OCI-M2 (cell line): ENCODE data around the gene CTAG1B.
"Not testable (repeated sequence)": the region's sequence is repeated elsewhere in the genome, so short reads cannot be mapped to it uniquely, and the experiment has no call there.

ENCODE experiments used
- DNase-seq: peaks from one replicate; lab custom pipeline; 2025; ENCODE audit not compliant: unreplicated experiment; lab: John Stamatoyannopoulos, UW

CTAG1B gene

GRCh38 chrX:154628960-154629359 is 9.9 kb upstream of the CTAG1B start:
- not testable (repeated sequence) for DNase-seq

DNA sequence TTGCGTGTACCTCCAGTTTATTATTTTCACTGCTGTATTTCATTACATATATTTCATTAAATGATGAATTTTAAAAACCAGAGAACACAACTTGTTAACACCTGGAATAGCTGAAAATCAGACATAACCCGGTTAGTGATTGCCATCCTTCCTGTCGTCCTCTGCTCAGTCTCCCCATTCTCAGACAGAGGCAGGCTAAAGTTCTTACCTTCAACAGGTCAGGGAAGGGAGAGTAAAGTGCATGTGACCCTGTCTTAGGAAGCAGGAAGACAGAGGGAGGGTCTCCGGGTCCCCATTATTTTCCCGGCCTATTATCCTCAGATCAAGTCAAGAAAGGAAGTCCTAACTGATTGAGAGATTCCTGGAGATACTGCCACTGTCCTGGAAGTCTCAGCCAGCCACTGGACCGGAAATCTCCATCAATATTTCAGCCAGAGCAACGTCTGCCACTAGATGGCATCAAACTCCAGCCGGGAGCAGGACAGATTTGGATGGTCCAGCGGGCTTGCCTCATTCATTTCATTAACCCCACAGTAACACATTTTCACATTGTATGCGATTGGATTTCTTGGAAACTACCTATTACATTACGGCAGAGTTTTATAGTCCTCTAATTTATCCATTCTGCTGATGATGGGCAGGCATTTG is 1.8 kb upstream of the CTAG1B start:
- not testable (repeated sequence) for DNase-seq

DNA sequence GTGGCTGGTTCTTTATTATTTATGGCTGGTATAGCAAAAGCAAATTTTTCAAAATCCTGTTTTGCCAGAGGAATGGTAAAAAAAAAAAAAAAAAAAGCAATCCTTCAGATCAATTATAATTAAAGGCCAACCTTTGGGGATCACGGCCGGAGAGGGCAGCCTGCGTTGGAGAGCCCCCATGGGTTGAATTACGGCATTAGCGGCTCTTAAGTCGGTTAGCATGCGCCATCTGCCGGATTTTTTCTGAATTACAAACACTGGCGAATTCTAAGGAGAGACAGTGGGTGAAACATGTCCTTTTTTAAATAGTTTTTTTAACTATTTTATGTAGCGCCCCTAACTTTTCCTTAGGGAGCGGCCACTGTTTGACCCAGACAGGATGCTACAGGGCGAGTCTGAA is 5.5 kb downstream of the CTAG1B start:
- not testable (repeated sequence) for DNase-seq

DNA sequence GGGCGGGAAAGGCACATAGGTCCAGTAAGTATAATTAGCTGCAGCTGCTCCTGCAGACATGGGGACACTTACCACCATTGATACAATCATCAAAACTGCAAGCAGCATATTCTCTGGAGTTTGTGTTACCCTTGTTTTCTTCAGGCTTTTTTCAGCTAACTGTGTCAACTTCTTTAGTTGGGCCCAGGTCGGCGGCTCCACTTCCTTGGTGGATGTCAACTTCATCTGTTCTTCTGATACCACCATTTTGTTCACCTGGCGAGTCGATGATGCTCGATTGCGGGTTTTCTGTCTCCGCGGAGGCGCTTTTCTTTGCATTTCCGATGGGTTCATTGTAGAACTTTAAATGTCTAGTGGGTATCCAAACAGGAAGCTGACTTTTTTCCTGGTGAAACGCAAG is 7.9 kb downstream of the CTAG1B start:
- not testable (repeated sequence) for DNase-seq

DNA sequence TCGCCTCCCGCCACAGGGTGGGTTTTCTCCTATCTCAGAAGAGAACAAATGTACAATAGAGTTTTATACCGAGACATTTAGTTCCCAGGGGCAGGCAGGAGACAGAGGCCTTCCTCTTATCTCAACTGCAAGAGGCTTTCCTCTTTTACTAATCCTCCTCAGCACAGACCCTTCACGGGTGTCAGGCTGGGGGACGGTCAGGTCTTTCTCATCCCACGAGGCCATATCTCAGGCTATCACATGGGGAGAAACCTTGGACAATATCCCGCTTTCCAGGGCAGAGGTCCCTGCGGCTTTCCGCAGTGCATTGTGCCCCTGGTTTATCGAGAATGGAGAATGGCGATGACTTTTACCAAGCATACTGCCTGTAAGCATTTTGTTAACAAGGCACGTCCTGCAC is 10.3 kb downstream of the CTAG1B start:
- not testable (repeated sequence) for DNase-seq

DNA sequence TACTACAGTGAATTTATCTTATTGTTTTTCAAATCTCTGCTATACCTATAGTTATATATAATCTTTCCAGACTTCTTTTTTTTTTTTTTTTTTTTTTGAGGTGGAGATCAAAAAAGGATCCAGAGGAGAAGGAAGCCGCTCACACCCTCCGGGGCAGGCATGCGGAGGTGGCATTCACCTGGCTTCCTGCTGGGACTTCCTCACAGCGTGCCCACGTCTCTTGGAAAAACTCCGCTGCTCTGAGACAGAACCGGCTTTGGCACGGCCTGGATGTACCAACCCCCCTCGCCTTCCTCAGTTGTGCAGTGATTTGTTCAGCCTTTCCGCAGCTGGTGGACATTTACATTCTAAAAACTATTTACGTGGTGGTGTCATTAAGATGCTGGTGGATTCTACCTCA is 11.1 kb downstream of the CTAG1B start:
- DNase-seq: not testable (repeated sequence)

- no peak for DNase-seq
Observed at GRCh38 chrX:154607370-154607769, 11.7 kb downstream of the CTAG1B start.

DNA sequence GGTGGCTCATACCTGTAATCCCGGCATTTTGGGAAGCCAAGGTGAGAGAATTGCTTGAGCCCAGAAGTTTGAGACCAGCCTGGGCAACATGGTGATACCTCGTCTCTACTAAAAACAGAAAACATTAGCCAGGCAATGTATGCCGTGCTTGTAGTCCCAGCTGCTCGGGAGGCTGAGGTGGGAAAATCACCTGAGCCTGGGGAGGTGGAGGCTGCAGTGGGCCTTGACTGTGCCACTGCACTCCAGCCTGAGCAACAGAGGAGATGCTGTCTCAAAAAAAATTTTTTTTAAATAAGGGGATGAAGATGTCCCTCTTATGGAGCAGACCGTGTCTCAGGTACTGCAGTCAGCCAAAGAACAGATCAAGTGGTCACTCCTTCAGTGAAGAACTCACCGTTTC is 13.5 kb downstream of the CTAG1B start:
- DNase-seq: no peak

DNA sequence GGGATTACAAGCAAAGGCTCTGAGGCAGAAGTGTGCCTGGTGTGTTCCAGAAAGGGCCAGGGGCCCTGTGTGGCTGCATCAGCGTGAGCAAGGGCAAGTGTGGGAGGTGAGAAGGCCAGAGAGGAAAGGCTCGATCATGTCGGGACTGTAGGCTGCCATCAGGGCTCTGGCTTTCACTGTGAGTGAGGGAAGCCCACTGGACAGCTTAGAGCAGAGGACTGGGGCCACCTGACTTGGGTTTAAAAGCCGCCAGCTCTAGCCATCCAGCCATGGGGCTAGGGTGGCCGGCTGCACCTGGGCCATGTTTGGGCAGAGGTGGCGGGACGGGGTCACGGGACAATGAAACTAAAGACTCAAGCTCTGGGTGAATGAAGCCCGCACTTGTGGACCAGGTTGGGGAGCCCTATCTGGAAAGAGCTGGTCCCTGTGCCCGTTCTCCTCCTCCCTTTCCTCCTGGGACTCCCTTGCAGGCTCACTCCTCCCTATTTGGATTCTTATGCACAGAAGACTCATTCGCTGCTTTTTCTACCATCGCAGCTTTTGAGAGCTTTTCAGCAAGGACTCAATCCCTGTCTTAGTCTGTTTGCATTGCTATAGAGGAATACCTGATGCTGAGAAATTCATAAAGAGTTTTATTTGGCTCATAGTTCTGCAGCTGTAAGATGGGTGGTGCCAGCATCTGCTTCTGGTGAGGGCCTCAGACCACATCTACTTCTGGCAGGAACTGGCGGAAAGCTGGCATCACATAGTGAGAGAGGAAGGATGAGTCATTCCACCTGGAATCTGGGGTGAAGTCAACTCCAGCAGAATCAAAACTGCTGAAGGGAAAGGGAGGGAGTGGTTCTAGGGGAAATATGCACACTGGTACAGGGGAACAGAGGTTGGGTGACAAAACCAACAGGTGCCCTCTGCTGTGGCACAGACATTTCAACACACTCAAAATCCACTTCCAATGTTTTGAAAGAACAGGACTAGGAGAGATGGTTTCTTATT is 15.3 kb downstream of the CTAG1B start:
- no peak for DNase-seq

- DNase-seq: no peak
Observed at GRCh38 chrX:154602766-154603437, 16.2 kb downstream of the CTAG1B start.

DNA sequence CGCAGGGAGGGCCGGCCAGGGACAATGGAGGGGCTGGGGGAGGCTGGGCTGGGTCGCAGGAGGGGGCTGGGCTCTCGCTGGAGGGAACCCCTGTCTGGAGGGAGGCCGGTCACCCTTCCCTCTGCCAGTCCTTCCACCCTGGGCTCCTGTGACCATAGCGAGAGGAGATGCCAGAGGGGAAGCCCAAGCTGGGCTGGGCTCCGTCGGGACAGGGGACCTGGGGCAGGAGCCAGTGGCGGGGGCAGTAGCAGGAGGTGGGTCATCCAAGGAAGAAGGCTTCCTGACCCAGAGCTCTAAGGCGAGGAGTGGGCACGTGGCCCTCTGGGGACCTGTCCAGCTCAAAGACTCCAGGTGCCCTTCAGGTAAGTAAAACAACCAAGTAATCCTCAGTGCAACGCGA is 16.9 kb downstream of the CTAG1B start:
- no peak for DNase-seq

GRCh38 chrX:154600759-154601374 is 18.2 kb downstream of the CTAG1B start:
- no peak for DNase-seq

DNA sequence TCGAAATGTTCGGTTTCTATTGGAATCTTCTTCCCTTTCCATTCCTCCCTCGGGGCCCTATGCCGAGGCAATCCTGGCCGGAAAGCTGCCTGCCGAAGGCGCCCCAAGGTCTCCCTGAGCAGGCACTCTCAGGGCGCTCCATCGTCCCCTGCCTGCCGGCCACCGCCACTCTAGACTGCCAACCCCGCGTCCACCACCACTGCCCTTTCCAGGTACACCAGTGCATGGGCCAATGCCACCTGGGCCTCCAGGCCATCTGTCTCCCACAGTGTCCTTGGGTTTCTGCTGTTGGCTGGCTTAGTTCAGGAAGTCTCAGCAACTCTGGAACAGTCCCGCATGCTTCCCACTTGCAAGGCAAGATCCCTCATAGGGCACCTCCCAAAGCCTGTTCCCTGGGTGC is 19.6 kb downstream of the CTAG1B start:
- no peak for DNase-seq

DNA sequence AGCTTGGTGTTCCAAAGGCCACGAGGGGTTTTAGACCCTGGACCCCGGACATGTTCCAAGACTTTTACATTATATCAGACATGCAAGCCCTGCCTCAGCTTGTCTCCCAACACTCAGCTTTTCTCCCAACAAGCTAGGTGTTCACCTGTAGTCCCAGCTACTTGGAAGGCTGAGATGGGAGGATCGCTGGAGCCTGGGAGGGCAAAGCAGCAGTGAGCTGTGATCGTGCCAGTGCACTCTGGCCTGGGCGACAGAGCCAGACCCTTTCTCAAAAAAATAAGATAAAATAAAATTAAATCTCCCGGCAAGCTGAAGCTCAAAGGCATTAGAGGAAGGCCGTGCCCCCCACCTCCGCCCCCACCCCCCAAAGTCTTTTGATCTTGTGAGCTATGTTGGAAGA is 20.4 kb downstream of the CTAG1B start:
- DNase-seq: no peak

GRCh38 chrX:154597221-154597620 is 21.9 kb downstream of the CTAG1B start:
- no peak for DNase-seq

GRCh38 chrX:154596290-154596929 is 22.7 kb downstream of the CTAG1B start:
- no peak for DNase-seq

DNA sequence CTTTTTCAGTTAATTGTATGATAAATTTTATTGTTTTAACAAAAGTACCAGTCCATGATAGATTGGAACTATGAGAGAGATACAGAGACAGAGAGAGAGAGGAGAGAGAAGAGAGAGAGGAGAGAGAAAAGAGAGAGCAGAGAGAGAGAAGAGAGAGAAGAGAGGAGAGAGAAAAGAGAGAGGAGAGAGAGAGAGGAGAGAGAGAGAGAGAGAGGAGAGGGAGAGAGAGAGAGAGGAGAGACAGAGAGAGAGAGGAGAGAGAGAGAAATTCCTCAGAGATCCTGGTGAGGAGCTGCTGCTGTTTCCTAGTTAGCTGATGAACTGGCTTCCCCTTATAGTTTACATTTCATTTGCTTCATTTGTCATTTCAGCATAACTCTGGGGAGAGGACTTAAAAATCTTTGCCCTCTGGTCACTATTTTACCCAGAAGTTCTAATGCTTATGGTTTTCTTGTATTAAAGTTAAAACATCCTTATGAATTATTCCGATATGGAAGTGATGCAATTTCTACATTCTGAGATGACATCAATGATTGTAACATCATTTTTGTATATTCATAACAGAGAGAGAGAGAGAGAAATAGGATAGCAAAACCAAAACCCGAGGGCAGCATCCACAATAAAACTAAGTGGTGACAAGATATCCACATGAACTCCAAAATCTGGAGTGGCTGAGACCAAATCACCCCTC is 23.4 kb downstream of the CTAG1B start:
- DNase-seq: no peak

DNA sequence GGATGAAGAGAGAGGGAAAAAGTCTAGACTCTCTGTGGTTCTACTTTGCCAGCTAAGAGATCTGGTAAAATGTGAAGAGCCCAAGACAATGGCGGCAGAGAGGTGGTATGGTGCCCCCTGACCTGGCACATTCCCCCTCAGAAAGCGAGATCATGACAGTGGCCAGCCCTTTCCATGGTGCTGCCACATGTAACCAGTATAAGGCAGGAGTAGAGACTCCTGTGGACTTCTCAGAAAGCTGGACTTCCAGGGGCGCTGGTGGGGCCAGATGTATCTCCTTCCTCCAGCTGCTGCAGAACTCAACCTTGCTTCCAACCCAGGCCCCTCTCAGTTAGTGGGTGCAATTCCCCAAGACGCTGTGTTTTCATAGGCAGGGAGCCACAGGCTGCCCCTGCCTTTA is 24.6 kb downstream of the CTAG1B start:
- no peak for DNase-seq

GRCh38 chrX:154593201-154593600 is 25.9 kb downstream of the CTAG1B start:
- DNase-seq: no peak

DNA sequence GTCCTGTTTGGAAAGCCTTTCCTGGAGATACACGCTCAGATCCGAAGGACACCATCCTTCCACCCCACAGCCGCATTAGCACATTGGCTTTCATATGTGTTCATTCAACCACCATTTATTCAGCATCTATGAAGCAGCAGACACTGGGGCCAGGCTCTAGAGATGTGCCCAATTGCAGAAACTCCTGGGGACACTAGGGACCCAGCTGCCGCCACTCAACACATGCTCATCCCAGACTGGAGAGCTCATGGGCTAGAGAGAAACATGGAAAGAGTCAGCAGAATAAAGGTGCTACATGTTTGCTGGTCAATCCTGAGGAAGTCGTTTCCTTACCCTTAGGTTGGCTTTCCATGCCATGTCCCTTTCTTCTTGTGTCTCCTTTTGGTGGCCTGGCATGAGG is 26.6 kb downstream of the CTAG1B start:
- no peak for DNase-seq
